GM19043 (cell line): ENCODE measurements around the gene HADHA.
A peak's percentile ranks its signal among the peaks of the same experiment; 100 is the strongest.
"Not testable (repeated sequence)": the region's sequence is repeated elsewhere in the genome, so short reads cannot be mapped to it uniquely, and the experiment has no call there.

ENCODE experiments used
- ATAC-seq: cut with Tn5 transposase; IDR thresholded peaks from one replicate; pipeline ENCODE4 v1.9.1; 2021; ENCODE audit warnings: low read depth; ENCODE audit not compliant: unreplicated experiment

The HADHA gene

DNA sequence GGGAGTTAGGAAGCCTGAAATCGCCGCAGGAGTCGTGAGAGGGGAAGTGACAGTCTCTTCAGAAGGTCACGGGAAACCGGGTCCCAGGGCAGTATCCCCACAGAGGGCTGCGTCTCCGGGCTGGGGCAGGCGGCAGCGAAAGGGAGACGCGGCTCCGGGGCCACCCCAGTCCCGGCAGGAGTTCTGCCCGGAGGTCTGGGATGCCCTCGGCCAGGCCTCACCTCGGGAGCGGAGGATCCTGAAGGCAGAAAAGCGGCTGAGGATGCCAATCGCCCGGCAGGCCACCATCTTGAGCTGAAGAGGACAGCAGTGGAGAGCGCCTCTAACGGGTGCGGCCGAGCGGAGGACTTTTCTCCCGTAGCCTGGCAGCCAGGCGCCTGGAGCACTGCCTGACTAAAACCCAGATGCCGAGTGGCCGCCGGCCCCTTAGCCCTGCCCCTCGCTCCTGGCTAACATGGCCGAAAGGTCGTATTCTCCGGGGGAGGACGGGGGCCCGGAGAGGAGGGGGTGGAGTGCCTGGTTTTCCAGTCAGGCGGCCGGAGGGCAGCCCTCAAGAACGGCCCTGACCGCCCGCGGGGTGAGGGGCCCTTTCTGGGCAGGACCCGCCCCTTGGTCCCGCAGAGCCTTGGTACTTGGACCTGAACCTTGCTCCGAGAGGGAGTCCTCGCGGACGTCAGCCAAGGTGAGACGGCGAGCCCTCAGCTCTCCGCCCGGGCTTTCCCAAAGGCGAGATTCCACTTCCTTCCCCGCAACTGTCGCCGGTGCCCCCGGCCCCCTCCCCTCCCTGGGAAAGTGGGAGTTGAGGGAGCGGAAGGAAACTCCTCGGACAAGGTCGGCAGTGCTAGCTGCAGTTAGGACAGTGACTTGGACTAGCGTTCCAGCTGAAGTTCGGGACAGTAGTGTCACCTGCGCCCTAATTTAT, at the start of gene HADHA, which contains the start of gene HADHB:
Gene HADHA (minus strand): TSS at position 324 of the 922 bp plus-strand sequence. CDS start 36 bp downstream, at position 288.
Gene HADHB (plus strand): TSS at position 631 of the 922 bp plus-strand sequence. CDS start 9,316 bp downstream, outside the sequence.
- peak; percentile 60 for ATAC-seq

DNA sequence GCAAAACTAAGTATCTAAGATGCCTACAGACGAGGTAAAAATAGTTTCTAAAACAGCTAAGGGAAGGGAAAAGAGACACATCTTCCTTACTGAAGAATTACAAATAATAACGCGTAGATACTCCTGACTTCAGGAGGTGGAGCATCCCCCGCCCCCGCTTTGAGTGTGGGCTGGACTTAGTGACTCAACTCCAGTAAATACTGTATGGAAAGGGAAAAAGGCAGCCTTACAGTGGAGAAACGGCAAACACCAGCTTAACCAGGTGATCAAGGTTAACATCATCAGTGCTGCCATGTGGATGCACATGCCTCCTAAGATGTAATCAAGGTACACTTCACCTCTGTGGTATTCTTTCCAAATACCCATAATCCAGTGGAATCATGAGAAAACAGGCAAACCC, 48.2 kb upstream of the HADHA start:
- no peak for ATAC-seq

DNA sequence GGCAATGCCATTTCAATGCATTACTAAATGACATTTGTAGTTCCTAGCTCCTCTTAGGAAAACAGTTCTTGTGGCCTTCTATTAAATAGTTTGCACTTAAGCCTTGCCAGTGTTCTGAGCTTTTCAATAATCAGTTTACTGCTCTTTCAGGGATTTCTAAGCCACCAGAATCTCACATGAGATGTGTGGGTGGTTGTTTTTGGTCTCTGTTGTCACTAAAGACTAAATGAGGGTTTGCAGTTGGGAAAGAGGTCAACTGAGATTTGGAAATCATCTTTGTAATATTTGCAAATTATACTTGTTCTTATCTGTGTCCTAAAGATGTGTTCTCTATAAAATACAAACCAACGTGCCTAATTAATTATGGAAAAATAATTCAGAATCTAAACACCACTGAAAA, 45.6 kb upstream of the HADHA start:
- no peak for ATAC-seq

- no peak for ATAC-seq
These were observed 41.5 kb upstream of the HADHA start for GRCh38 chr2:26285931-26286330.

DNA sequence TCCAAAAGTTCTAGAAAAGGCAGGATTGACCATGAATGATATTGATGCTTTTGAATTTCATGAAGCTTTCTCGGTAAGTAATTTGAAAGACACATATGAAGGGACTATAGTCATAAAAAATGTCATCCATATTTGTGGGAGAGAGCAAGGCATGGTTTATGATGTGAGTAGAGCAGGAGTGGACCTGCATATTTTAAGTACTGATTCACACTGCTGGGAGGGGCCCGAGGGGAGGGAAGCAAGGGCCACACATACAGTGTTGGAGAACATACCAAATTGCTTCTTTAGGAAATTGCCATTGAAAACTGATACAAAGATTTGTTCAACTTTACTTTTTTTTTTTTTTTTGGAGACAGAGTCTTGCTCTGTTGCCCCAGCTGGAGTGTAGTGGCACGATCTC, 39.7 kb upstream of the HADHA start:
- no peak for ATAC-seq

- no peak for ATAC-seq
These were observed 39.2 kb upstream of the HADHA start for GRCh38 chr2:26283606-26284005.

GRCh38 chr2:26281226-26281625, 36.8 kb upstream of the HADHA start:
- ATAC-seq, result no peak

- ATAC-seq, result no peak
These were observed 35.5 kb upstream of the HADHA start for GRCh38 chr2:26279886-26280285.

DNA sequence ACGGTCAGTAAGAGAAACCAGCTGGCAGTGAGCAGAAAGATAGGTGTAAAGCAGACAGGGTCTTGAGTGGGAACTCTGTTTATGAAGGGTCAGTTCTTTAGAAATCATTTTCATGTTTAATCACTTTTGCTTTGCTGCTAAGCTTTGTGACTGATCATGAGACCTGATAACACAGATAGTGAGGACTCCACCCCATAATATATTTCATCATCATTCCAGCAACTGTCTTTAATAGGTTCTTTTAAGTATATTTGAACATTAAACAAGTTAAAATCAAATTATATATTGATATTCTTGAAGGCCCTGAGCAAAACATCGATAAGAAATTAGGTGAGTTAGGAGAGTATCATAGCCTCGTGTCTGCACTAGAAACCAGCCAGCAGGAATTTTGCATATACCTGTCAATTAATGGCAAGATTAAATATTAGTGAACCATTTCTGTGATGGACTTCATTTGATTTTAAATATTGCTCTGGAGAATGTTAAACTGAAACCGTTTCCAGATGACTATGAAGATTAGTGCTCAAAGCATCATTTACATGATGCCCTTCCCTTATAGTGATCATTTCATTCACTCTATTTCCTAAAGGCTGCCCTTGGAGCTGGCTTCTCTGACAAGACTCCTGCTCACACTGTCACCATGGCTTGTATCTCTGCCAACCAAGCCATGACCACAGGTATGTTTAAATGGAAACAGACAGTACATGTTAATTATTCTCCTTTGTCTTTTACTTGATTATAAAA, 32.2 kb upstream of the HADHA start:
- ATAC-seq, result no peak

GRCh38 chr2:26274058-26274613, 29.7 kb upstream of the HADHA start:
- ATAC-seq, result no peak

- no peak for ATAC-seq
These were observed 29.1 kb upstream of the HADHA start for GRCh38 chr2:26273501-26273900.

DNA sequence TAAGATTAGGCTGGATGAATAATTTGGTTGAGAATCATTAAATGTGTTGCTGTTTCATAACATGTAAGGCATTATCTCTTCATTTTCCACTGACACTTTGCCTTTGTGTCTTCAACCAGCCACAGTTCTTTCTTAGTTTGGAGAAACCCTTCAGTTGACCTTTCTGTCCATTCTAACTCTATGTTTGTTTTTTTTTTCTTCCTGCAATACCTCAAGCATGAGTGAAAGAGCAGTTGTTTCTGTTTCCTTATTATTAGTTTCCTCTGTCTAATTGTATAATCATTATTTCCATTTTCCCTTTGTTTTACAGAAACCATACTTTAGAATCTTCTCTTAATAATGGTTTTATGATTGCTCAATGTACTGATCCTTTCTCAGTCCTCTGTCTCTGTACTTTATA, 25.9 kb upstream of the HADHA start:
- no peak for ATAC-seq

GRCh38 chr2:26269571-26270158, 25.2 kb upstream of the HADHA start:
- ATAC-seq, result no peak

DNA sequence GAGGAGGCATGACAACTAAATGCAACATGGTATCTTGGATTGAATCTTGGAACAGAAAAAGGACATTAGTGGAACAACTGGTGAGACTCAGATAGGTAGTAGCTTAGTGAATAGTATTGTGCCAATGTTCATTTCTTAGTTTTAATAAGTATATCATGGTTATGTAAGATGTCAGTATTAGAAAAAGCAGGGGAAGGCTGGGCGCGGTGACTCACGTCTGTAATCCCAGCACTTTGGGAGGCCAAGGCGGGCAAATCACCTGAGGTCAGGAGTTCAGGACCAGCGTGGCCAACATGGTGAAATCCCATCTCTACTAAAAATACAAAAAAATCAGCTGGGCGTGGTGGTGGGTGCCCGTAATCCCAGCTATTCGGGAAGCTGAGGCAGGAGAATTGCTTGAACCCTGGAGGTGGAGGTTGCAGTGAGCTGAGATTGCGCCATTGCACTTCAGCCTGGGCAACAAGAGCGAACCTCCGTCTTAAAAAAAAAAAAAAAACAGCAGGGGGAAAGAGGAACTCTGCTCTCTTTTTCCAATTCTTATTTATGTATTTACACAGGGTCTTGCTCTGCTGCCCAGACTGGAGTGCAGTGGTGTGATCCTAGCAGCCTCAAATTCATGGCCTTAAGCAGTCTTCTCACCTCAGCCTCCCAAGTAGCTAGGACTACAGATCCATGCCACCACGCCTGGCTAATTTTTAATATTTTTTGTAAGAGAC, 24.4 kb upstream of the HADHA start:
- ATAC-seq, result not testable (repeated sequence)

GRCh38 chr2:26268213-26268612, 23.8 kb upstream of the HADHA start:
- ATAC-seq, result no peak

DNA sequence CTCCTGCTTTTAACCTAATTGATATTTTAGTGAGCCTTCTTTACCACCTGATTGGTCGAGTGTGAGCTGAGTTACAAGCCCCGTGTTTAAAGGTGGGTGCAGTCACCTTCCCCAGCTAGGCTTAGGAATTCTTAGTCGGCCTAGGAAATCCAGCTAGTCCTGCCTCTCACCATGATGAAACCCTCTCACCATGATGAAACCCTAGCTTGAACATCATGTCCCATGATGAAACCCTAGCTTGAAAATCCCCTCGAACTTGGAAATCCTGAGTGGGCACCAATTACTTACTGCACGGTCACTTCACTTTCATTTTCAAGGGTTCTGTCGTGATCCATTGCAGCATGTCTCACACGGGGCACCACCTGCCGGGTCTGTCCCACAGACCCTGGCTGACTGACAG, 14.4 kb upstream of the HADHA start:
- not testable (repeated sequence) for ATAC-seq

DNA sequence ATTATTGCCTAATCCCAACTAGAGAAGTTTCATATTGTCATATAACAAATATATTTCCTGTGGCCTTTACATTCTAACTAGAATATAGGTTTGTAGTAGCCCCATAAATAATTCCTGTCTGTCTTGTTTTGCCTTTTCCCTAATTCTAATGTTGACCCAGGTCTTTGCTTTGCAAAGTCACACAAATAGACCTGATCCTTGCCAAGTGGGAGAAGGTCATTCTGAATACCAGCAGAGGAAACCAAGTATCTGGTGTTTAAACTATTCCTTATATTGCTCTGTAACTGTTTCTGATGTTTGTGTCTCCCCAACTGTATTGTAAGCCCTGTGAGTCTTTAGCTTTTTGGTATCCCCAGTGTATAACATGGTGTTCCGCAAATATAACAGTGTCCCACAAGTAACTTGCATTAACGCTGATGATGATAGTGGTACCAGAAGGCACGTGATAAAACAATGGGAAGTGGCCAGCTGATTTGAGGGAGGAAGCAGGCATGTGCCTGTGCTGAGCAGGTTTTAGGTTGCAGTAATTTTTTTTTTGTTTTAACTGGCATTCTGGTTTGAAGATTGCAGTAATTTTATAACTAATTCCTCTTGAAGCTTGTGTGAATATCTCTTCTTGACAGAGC, 11.4 kb upstream of the HADHA start:
- no peak for ATAC-seq

DNA sequence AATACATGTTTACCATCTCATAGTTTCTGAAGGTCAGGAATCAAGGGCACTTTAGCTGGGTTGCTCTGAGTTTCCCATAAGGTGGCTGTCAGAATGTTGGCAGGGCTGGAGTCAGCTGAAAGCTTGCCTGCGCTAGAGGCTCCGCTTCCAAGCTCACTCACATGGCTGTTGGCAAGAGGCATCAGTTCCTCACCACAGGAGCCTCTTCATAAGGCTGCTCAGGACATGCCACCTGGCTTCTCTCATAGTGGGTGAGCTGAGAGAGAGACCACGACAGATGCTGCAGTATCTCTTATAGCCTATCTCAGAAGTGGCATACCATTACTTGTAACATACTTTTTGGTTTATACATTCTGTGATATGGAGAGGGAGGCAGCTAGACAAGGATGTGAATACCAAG, 7.5 kb upstream of the HADHA start:
- no peak for ATAC-seq

- ATAC-seq, result no peak
These were observed 5.2 kb upstream of the HADHA start for GRCh38 chr2:26249625-26250024.

DNA sequence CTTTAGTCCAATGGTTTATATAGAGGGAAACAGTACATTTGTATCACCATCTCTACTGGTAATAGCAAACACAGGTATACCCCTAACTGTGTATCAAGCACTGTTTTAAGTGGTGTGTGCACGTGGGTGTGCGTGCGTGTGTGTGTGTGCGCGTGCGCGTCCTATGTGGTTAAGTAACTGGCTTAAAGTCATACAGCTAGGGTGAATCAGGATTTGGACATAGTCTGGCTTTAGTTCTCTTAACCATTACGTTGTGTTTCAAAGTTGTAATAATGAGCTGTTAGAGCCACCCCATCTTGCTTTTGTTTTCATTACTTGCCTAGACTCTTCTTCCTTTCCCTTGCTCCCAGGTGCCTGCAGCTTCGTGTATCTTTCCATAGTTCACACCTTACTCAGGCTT, 2.4 kb upstream of the HADHA start:
- no peak for ATAC-seq
